OCI-LY3 (cell line): ENCODE results near the gene ADGRG7.

Experiments
- CTCF ChIP-seq: fragments of 200-600, 300-600 bp; sonication (generic); IDR thresholded peaks from 2 replicates; pipeline ENCODE4 v1.5.1; 2014; ENCODE audit warnings: antibody characterized with exemption, low read length, low read depth
- EZH2phosphoT487 ChIP-seq: fragments of 200-600 bp; shearing (Covaris generic); IDR thresholded peaks from 2 replicates; pipeline ENCODE4 v1.6.1; 2018; ENCODE audit warnings: antibody characterized with exemption, mixed run types, low read depth

DNA sequence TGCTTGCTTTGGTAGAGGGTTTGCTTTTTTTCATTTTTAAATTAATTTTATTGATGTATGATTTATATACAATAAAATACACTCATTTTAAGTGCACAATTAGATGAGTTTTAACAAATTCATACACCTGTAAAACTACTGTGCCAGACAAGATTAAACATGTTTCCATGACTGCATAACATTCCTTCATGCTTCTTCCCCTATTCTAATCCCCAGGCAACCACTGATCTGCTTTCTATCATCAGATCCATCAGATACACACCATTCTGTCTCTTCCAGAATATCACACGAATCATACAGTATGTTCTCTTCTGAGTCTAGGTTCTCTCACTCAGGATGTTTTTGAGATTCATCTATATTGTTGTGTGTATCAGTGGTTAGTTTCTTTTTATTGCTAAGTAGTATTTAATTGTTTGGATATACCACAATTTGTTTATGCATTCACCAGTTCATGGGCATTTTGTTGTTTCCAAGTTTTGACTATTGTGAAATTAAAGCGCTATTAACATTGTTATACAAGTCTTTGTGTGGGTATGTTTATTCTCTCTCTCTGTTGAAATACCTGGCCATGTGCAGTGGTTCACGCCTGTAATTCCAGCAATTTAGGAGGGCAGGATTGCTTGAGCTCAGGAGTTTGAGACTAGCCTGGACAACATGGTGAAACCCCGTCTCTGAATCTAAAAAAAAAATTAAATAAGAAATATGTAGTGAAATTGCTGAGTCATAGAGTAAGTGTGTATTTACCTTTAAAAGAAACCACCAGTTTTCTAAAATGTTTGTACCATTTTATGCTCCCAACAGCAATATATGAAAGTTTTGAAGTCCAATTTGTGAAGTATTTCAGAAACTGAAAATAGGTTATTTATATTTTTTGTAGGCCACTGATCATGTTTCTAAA lies 92.9 kb downstream of the ADGRG7 start:
- TF ChIP-seq CTCF, result no peak
- no peak for TF ChIP-seq EZH2phosphoT487
